GM19468 (cell line): ENCODE results near the gene SBNO2.

Experiments
- ATAC-seq: cut with Tn5 transposase; IDR thresholded peaks from one replicate; pipeline ENCODE4 v1.9.1; 2021; ENCODE audit warnings: mild to moderate bottlenecking, moderate library complexity, moderate number of reproducible peaks; ENCODE audit not compliant: unreplicated experiment; ENCODE audit errors: extremely low read depth

SBNO2 gene

GRCh38 chr19:1064661-1065605, 109.1 kb downstream of the SBNO2 start:
- no peak for ATAC-seq

DNA sequence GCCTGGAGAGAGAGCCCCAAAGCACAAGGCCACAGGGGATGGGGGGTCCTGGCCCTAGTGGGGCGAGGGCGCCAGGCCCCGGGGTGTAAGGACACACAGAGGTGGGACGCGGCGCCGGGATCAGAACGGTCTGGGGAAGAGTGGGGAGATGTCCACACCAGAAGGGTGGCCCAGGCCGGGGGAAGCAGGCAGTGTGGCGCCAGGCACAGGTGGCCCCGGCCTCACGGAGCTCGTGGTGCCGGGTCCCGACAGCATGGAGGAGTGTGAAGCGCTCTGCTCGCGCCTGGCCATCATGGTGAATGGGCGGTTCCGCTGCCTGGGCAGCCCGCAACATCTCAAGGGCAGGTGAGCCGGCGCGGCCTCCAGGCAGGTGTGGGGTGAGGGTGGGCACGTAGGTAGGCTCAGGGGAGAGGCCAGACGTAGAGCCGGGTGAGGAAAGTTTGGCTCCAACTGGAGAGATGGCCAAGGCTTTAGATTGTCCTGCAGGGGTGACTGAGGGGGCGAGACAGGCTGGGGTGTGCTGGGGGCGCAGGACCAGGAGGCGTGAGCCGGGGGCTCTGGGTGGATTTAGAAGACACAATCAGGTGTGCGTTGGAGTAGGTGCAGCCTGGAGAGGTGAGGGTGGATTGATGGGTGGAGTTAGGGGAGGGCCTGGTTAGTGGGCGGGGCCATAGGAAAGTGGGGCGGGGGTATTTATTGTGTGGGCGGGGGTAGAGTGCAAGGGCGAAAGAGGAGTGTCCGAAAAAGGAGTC, 110.0 kb downstream of the SBNO2 start:
- no peak for ATAC-seq

DNA sequence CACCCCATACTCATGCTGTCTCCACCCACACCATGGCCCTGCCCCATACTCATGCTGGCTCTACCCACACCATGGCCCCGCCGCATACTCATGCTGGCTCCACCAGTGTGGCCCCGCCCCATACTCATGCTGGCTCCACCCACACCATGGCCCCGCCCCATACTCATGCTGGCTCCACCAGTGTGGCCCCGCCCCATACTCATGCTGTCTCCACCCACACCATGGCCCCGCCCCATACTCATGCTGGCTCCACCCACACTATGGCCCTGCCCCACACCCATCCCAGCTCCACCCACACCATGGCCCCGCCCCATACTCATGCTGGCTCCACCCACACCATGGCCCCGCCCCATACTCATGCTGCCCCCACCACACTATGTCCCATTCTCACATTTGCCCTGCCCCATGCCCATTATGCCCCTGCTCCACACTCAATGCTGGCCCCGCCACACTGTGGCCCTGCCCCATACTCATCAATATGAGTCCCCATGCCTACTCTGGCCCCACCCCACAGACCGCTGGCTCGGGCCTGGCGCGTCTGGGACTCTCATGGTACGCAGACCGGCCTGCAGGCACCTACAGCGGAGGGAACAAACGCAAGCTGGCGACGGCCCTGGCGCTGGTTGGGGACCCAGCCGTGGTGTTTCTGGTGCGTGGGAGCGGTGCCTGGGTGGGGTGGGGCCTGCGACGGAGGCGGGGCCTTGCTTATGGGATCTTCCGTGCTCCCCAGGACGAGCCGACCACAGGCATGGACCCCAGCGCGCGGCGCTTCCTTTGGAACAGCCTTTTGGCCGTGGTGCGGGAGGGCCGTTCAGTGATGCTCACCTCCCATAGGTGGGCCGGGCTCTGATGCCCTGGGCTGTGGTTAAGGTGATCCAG, 110.8 kb downstream of the SBNO2 start:
- ATAC-seq = no peak

DNA sequence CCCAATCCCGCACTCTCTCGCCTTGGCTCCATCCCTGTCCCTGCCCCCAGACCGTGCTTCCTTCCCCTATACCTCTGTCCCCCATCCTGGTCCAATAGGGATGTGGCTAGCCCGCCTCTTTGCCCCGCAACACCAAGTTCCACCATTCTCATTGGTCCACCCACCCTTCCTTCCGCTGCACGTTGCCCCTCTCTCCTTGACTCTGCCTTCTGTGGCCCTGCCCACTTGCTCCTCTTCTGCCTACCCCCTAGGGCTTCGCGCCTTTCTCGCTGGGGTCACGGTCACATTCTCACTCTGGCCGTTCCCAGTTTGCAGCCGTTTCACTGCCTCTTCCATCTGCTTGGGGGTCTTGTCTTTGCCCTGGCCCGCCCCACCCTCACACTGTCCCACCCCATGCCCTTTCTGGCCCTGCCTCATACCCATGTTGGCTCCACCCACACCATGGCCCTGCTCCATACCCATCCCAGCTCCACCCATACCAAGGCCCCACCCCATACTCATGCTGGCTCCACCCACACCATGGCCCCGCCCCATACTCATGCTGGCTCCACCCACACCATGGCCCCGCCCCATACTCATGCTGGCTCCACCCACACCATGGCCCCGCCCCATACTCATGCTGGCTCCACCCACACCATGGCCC, 111.6 kb downstream of the SBNO2 start:
- ATAC-seq = no peak

DNA sequence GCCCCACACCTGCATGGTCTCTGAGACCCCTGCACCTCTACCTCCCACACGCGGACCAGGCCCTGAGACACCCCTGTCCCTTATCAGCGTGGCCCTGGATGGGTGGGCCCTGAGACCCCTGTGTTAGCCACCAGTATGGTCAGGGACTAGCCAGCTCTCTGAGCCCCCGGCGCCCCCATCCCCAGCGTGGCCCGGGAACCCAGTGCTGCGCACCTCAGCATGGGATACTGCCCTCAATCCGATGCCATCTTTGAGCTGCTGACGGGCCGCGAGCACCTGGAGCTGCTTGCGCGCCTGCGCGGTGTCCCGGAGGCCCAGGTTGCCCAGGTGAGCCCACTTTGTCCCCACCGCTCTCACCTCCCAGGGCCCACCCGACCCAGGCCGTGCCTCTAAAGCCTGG, 112.1 kb downstream of the SBNO2 start:
- no peak for ATAC-seq

GRCh38 chr19:1060689-1061088, 113.4 kb downstream of the SBNO2 start:
- ATAC-seq = no peak

DNA sequence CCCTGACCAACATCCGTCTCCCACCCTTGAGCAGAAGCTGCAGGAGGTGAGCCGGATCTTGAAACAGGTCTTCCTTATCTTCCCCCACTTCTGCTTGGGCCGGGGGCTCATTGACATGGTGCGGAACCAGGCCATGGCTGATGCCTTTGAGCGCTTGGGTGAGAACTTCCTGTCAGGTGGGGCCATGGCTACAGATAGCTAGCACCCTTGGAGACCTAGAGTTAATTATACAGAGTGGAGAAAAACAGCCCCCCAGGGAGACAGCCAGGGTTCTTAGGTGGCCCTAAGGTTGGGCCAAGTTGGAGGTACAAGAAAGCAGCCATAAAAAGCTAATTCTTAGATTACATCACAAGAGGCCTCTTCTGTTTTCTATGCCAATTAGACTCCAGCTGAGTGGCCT, 116.0 kb downstream of the SBNO2 start:
- ATAC-seq = no peak
